GM19240 (cell line): Measurements from ENCODE around the gene TIAM2.
"Not testable (repeated sequence)": the region's sequence is repeated elsewhere in the genome, so short reads cannot be mapped to it uniquely, and the experiment has no call there.

Source experiments
- DNase-seq: peaks from one replicate; pipeline ENCODE4 v3.0.0; 2011; ENCODE audit warnings: low spot score; ENCODE audit not compliant: insufficient read length

The TIAM2 gene

GRCh38 chr6:155257796-155258195 is 262.7 kb downstream of the TIAM2 start:
- DNase-seq = no peak

- DNase-seq = no peak
These were observed 264.1 kb downstream of the TIAM2 start for GRCh38 chr6:155259204-155259603.

GRCh38 chr6:155259897-155260296 is 264.8 kb downstream of the TIAM2 start:
- no peak for DNase-seq

- DNase-seq = no peak
These were observed 265.6 kb downstream of the TIAM2 start for GRCh38 chr6:155260686-155261085.

GRCh38 chr6:155261111-155261900 is 266.2 kb downstream of the TIAM2 start:
- no peak for DNase-seq

GRCh38 chr6:155262655-155263054 is 267.5 kb downstream of the TIAM2 start:
- DNase-seq = no peak

- no peak for DNase-seq
These were observed 268.4 kb downstream of the TIAM2 start, which contains the start of gene CLDN20 for GRCh38 chr6:155263373-155264063. Gene CLDN20 (plus strand): TSS chr6:155264013. CDS start chr6:155275720, 11,707 bp downstream.

- DNase-seq = no peak
These were observed 269.7 kb downstream of the TIAM2 start for GRCh38 chr6:155264693-155265320.

GRCh38 chr6:155265843-155266535 is 270.9 kb downstream of the TIAM2 start:
- no peak for DNase-seq

GRCh38 chr6:155267411-155267810 is 272.3 kb downstream of the TIAM2 start:
- no peak for DNase-seq

- not testable (repeated sequence) for DNase-seq
These were observed 273.2 kb downstream of the TIAM2 start for GRCh38 chr6:155268088-155268867.

- DNase-seq = no peak
These were observed 274.6 kb downstream of the TIAM2 start for GRCh38 chr6:155269765-155270164.

GRCh38 chr6:155270561-155271091 is 275.5 kb downstream of the TIAM2 start:
- no peak for DNase-seq

GRCh38 chr6:155271145-155271544 is 276.0 kb downstream of the TIAM2 start:
- DNase-seq = no peak

GRCh38 chr6:155272353-155273232 is 277.5 kb downstream of the TIAM2 start:
- no peak for DNase-seq

- no peak for DNase-seq
These were observed 278.3 kb downstream of the TIAM2 start for GRCh38 chr6:155273431-155273830.

- no peak for DNase-seq
These were observed 279.0 kb downstream of the TIAM2 start for GRCh38 chr6:155274106-155274505.

- DNase-seq = no peak
These were observed 279.4 kb downstream of the TIAM2 start for GRCh38 chr6:155274533-155274932.

- DNase-seq = no peak
These were observed 280.8 kb downstream of the TIAM2 start for GRCh38 chr6:155275808-155276480.
